Right renal cortex interstitium (tissue), 3 donors: ENCODE data around the gene TUFM. TPM values are rescaled to one million over a fixed set of nuclear protein-coding genes. Genes with fewer than 3 reads are reported as not detected.
"Not testable (repeated sequence)": the region's sequence is repeated elsewhere in the genome, so short reads cannot be mapped to it uniquely, and the experiment has no call there.

Source experiments
- DNase-seq, 3 donors: peaks; one replicate each; pipeline ENCODE4 v3.0.0-alpha.2; 2013; ENCODE audit warnings: low read depth in 3 of 3, low spot score in 2 of 3
- polyA plus RNA-seq, 3 donors: library from polyadenylated mRNA; unstranded; fragments of 120-200 nt; gene quantifications; one replicate each; pipeline ENCODE4 v1.2.1, GENCODE V29; 2013; ENCODE audit not compliant: insufficient read length in 3 of 3

TUFM gene
- polyA plus RNA-seq, result 100 to 1,000 TPM; 185 to 220 (median 204) TPM

- DNase-seq, result peak; percentile 90 to 98 (median 94)
Measured at GRCh38 chr16:28846080-28846932, at the start of gene TUFM. TUFM (minus strand) TSS chr16:28846348; CDS start chr16:28846269, 79 bp downstream.

- DNase-seq, result no peak
Measured at GRCh38 chr16:28895609-28896008, 49.5 kb upstream of the TUFM start.

- no peak for DNase-seq
Measured at GRCh38 chr16:28893291-28893690, 47.1 kb upstream of the TUFM start.

GRCh38 chr16:28891964-28892890 is 46.1 kb upstream of the TUFM start:
- DNase-seq, result no peak

GRCh38 chr16:28890355-28890754 is 44.2 kb upstream of the TUFM start:
- DNase-seq, result not testable (repeated sequence)

- DNase-seq, result no peak
Measured at GRCh38 chr16:28886945-28887344, 40.8 kb upstream of the TUFM start.

GRCh38 chr16:28884045-28884444 is 37.9 kb upstream of the TUFM start:
- DNase-seq, result no peak

- no peak for DNase-seq
Measured at GRCh38 chr16:28883221-28883996, 37.3 kb upstream of the TUFM start.

GRCh38 chr16:28882551-28883160 is 36.5 kb upstream of the TUFM start:
- no peak for DNase-seq

- DNase-seq, result not testable (repeated sequence)
Measured at GRCh38 chr16:28881565-28881964, 35.4 kb upstream of the TUFM start.

GRCh38 chr16:28880955-28881354 is 34.8 kb upstream of the TUFM start:
- no peak for DNase-seq

- DNase-seq, result no peak
Measured at GRCh38 chr16:28880589-28880915, 34.4 kb upstream of the TUFM start.

GRCh38 chr16:28879841-28880588 is 33.9 kb upstream of the TUFM start:
- DNase-seq, result peak in 2 of 3 donors; percentile 66 to 81

GRCh38 chr16:28879261-28879840 is 33.2 kb upstream of the TUFM start:
- no peak for DNase-seq

GRCh38 chr16:28878083-28878926 is 32.2 kb upstream of the TUFM start, which contains the start of gene ATP2A1:
ATP2A1 (plus strand) TSS chr16:28878488; CDS start chr16:28878672, 184 bp downstream.
- no peak for DNase-seq

GRCh38 chr16:28877655-28878000 is 31.5 kb upstream of the TUFM start:
- DNase-seq, result no peak

- no peak for DNase-seq
Measured at GRCh38 chr16:28876973-28877654, 31.0 kb upstream of the TUFM start.
